CD14-positive monocyte (primary cell): ENCODE data around the gene GNL1. TPM values are rescaled to one million over a fixed set of nuclear protein-coding genes. Genes with fewer than 3 reads are reported as not detected.

Experiments
- DNase-seq, 3 donors: peaks; one replicate each; pipeline ENCODE4 v3.0.0-alpha.2; 2011 to 2022
- H2AFZ ChIP-seq: 2 replicates; pipeline ENCODE4 v1.6.0; 2012; ENCODE audit warnings: mild to moderate bottlenecking, low read depth, low read length, inconsistent platforms; ENCODE audit not compliant: insufficient read depth, poor library complexity, severe bottlenecking
- H3K27ac ChIP-seq, 2 donors: 1 replicate in 1 of 2; 2 replicates in 1 of 2; pipeline ENCODE4 v1.5.1; 2012 to 2013; ENCODE audit warnings: low read length in 2 of 2, control low read depth in 1 of 2, inconsistent platforms in 1 of 2, low read depth in 1 of 2, mild to moderate bottlenecking in 1 of 2
- H3K27me3 ChIP-seq, 2 donors: one replicate each; pipeline versions ENCODE4 v1.6.0 to v1.6.1; 2011 to 2013; ENCODE audit warnings: low read length in 2 of 2; ENCODE audit not compliant: control insufficient read depth in 2 of 2, insufficient read depth in 2 of 2
- H3K36me3 ChIP-seq, 2 donors: replicated peaks in 1 of 2; 1 replicate in 1 of 2; 2 replicates in 1 of 2; pipeline versions ENCODE4 v1.5.1 to v1.6.1; 2012 to 2013; ENCODE audit warnings: low read length in 2 of 2, control low read depth in 1 of 2, inconsistent platforms in 1 of 2, mild to moderate bottlenecking in 1 of 2; ENCODE audit not compliant: insufficient read depth in 2 of 2, control insufficient read depth in 1 of 2
- H3K4me1 ChIP-seq, 2 donors: 1 replicate in 1 of 2; 2 replicates in 1 of 2; pipeline versions ENCODE4 v1.5.1 to v1.6.1; 2012 to 2013; ENCODE audit warnings: low read length in 2 of 2, control low read depth in 1 of 2, inconsistent platforms in 1 of 2, mild to moderate bottlenecking in 1 of 2, moderate library complexity in 1 of 2; ENCODE audit not compliant: insufficient read depth in 2 of 2, control insufficient read depth in 1 of 2
- H3K4me2 ChIP-seq: replicated peaks from 2 replicates; pipeline ENCODE3; 2012; ENCODE audit warnings: low read length, moderate library complexity, mild to moderate bottlenecking; ENCODE audit not compliant: poor library complexity, severe bottlenecking; ENCODE audit errors: extremely low read depth
- H3K4me3 ChIP-seq, 3 experiments: fragments of 200-600 bp in 1 of 3; sonication (generic) in 1 of 3; replicated peaks in 1 of 3; 1 replicate in 2 of 3; 2 replicates in 1 of 3; pipeline ENCODE4 v1.5.1; 2011 to 2013; ENCODE audit warnings: low read length in 3 of 3, mild to moderate bottlenecking in 3 of 3, control low read depth in 2 of 3, low read depth in 2 of 3, inconsistent platforms in 1 of 3, moderate library complexity in 1 of 3
- H3K79me2 ChIP-seq: 2 replicates; pipeline ENCODE4 v1.6.0; 2012; ENCODE audit warnings: mild to moderate bottlenecking, control low read depth, inconsistent platforms, low read length, moderate library complexity; ENCODE audit not compliant: insufficient read depth
- H3K9ac ChIP-seq: 2 replicates; pipeline ENCODE4 v1.6.0; 2017; ENCODE audit warnings: low read length, mild to moderate bottlenecking; ENCODE audit not compliant: insufficient read depth, poor library complexity, severe bottlenecking
- H3K9me3 ChIP-seq, 2 donors: replicated peaks in 1 of 2; 1 replicate in 1 of 2; 2 replicates in 1 of 2; pipeline versions ENCODE4 v1.5.1 to v1.6.1; 2012 to 2013; ENCODE audit warnings: low read length in 2 of 2, control low read depth in 1 of 2; ENCODE audit not compliant: control insufficient read depth in 1 of 2, insufficient read depth in 1 of 2
- H4K20me1 ChIP-seq: 2 replicates; pipeline ENCODE4 v1.6.0; 2012; ENCODE audit warnings: mild to moderate bottlenecking, low read length, control low read depth, moderate library complexity; ENCODE audit not compliant: insufficient read depth
- H3K27ac Mint-ChIP-seq, 7 donors: one replicate each; pipeline ENCODE4 v1.8.0; 2020; ENCODE audit warnings: mild to moderate bottlenecking in 7 of 7, mixed read lengths in 7 of 7, moderate library complexity in 6 of 7, inconsistent platforms in 2 of 7
- H3K27me3 Mint-ChIP-seq, 3 donors: one replicate each; pipeline ENCODE4 v1.8.0; 2021 to 2022; ENCODE audit warnings: low read depth in 3 of 3, mild to moderate bottlenecking in 3 of 3, mixed read lengths in 3 of 3, moderate library complexity in 3 of 3, inconsistent platforms in 1 of 3
- H3K36me3 Mint-ChIP-seq, 2 donors: one replicate each; pipeline ENCODE4 v1.8.0; 2020; ENCODE audit warnings: mixed read lengths in 2 of 2, inconsistent platforms in 1 of 2, mild to moderate bottlenecking in 1 of 2
- H3K4me1 Mint-ChIP-seq: one replicate; pipeline ENCODE4 v1.8.0; 2020; ENCODE audit warnings: mild to moderate bottlenecking, mixed read lengths
- H3K4me3 Mint-ChIP-seq, 2 donors: one replicate each; pipeline ENCODE4 v1.8.0; 2020; ENCODE audit warnings: mild to moderate bottlenecking in 2 of 2, mixed read lengths in 2 of 2, moderate library complexity in 1 of 2
- H3K9me3 Mint-ChIP-seq, 7 donors: one replicate each; pipeline ENCODE4 v1.8.0; 2020 to 2022; ENCODE audit warnings: mixed read lengths in 7 of 7, mild to moderate bottlenecking in 6 of 7, moderate library complexity in 6 of 7, inconsistent platforms in 2 of 7
- WGBS: methylation state at CpG from one replicate; pipeline ENCODE4 v1.1.5; 2013; ENCODE audit warnings: missing lambda C conversion rate; ENCODE audit not compliant: insufficient coverage; 5-methylcytosine and 5-hydroxymethylcytosine counted together
- intact Hi-C, 2 donors: fragments of 100-400 bp; cut with micrococcal nuclease; formaldehyde crosslinking; loops; one replicate each; pipeline versions ENCODE4 v1.15.0 to v1.15.1; 2023
- polyA plus RNA-seq, 3 donors: library from polyadenylated mRNA; depleted of rRNA in 1 of 3; unstranded in 2 of 3; stranded (reverse) in 1 of 3; fragments of 300-500 nt in 2 of 3; fragments of >200 nt in 1 of 3; fragmentation: Illumina TruSeq in 2 of 3; gene quantifications; 1 replicate in 2 of 3; 2 replicates in 1 of 3; pipeline ENCODE4 v1.2.3, GENCODE V29; 2012 to 2021
- TF ChIP-seq, protein P1 (sequence below): fragments of 200-600 bp; IDR thresholded peaks from one replicate; pipeline ENCODE4 v1.8.0; 2022; ENCODE audit warnings: antibody characterized with exemption, mild to moderate bottlenecking

GNL1 gene
- polyA plus RNA-seq, 3 donors: 10.3 to 13.4 (median 12.9) TPM

DNA sequence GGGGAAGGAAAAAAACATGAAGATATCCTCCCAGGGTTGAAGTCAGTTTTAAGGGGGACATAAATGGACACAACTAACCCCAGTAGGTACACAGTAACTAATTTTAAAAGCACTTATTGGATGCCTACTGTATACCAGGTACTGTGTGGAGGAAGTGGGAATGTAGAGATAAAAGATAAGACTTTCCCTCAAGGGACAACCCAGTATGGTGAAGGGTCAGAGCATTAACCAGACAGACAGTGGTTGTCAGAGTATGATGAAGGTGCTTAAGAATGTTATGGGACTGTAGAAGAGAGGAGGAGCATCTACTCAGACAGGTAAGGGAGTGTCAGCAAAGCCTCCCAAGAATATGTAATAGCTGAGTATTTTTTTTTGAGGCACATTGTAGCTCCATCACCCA, 15.9 kb upstream of the GNL1 start:
- H3K27ac ChIP-seq: peak overlapping the region in 1 of 2 donors; percentile 97
- H3K27ac Mint-ChIP-seq: peak overlapping the region; percentile 98 to 100 (median 99)
- peak overlapping the region; percentile 83 for H3K9ac ChIP-seq
- H3K27me3 Mint-ChIP-seq: peaks cover 1 to 5% (median 2%) of the 10 kb centered on the region in 3 donors
- peaks cover 7 to 30% of the 10 kb centered on the region in 2 donors for H3K36me3 ChIP-seq
- H3K4me3 Mint-ChIP-seq: peak overlapping the region; percentile 96 to 99
- peaks cover 56% of the 10 kb centered on the region for H4K20me1 ChIP-seq
- H3K4me3 ChIP-seq: peak overlapping the region in 2 of 3 experiments; percentile 76 to 87
- H3K27me3 ChIP-seq: no peaks in the 10 kb centered on the region
- DNase-seq: no peak
- TF ChIP-seq, protein P1, sequence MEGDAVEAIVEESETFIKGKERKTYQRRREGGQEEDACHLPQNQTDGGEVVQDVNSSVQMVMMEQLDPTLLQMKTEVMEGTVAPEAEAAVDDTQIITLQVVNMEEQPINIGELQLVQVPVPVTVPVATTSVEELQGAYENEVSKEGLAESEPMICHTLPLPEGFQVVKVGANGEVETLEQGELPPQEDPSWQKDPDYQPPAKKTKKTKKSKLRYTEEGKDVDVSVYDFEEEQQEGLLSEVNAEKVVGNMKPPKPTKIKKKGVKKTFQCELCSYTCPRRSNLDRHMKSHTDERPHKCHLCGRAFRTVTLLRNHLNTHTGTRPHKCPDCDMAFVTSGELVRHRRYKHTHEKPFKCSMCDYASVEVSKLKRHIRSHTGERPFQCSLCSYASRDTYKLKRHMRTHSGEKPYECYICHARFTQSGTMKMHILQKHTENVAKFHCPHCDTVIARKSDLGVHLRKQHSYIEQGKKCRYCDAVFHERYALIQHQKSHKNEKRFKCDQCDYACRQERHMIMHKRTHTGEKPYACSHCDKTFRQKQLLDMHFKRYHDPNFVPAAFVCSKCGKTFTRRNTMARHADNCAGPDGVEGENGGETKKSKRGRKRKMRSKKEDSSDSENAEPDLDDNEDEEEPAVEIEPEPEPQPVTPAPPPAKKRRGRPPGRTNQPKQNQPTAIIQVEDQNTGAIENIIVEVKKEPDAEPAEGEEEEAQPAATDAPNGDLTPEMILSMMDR: no peak
- peaks cover 40% of the 10 kb centered on the region for H3K4me1 Mint-ChIP-seq
- no peak overlapping the region for H2AFZ ChIP-seq
- intact Hi-C loops: no loop called here
- no peaks in the 10 kb centered on the region for H3K9me3 Mint-ChIP-seq
- peaks cover 19 to 31% of the 10 kb centered on the region in 2 donors for H3K36me3 Mint-ChIP-seq
- peaks cover 58% of the 10 kb centered on the region for H3K79me2 ChIP-seq
- H3K4me1 ChIP-seq: peaks cover 23 to 33% of the 10 kb centered on the region in 2 donors
- peak overlapping the region; percentile 92 for H3K4me2 ChIP-seq
- no peaks in the 10 kb centered on the region for H3K9me3 ChIP-seq

DNA sequence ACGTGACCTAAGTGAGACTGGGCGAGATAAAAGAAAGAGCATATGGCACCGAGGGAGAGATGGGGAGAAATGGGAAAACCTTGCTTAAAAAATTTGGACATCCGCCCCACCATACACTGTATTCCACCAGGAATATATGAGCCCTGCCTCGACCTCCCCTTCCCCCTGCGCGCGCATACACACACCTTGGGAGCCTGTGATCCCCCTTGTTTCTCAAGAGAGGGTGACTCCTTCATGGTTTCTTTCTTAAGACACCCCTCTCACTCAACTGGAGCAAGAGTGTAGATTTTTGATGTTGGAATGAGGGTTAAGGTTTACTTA, 15.4 kb upstream of the GNL1 start:
- no CpG with 5 or more reads among the region's 8 CpGs for WGBS
- DNase-seq: no peak
- Mint-ChIP-seq H3K27me3 (peaks cover 1 to 5% (median 2%) of the 10 kb centered on the region in 3 donors), H3K4me3 (peak overlapping the region; percentile 96 to 99), H3K9me3 (no peaks in the 10 kb centered on the region), H3K27ac (peak overlapping the region; percentile 98 to 100 (median 99)), H3K36me3 (peaks cover 14 to 26% of the 10 kb centered on the region in 2 donors), H3K4me1 (peaks cover 40% of the 10 kb centered on the region)
- intact Hi-C loops: loop anchor here (2.0 kb wide), 2 partner anchors 15 to 45 kb away; partner anchors contain the start of genes GNL1 (in 2 of the 2), PRR3 (in 2 of the 2), MRPS18B (in 1 of the 2) and PPP1R10 (in 1 of the 2)
- peak overlapping the region; percentile 92 for H3K4me2 ChIP-seq
- no peaks in the 10 kb centered on the region for H3K9me3 ChIP-seq
- peaks cover 51% of the 10 kb centered on the region for H4K20me1 ChIP-seq
- peak overlapping the region; percentile 74 for H2AFZ ChIP-seq
- peak overlapping the region; percentile 76 to 87 (median 79) for H3K4me3 ChIP-seq
- H3K27me3 ChIP-seq: no peaks in the 10 kb centered on the region
- peaks cover 23 to 33% of the 10 kb centered on the region in 2 donors for H3K4me1 ChIP-seq
- peak overlapping the region; percentile 83 for H3K9ac ChIP-seq
- H3K36me3 ChIP-seq: peaks cover 3 to 26% of the 10 kb centered on the region in 2 donors
- peak overlapping the region; percentile 93 to 97 for H3K27ac ChIP-seq
- TF ChIP-seq, protein P1: no peak
- peaks cover 53% of the 10 kb centered on the region for H3K79me2 ChIP-seq
